SU-DHL-6 (cell line): ENCODE results near the gene AURKAIP1.

Source experiments
- CTCF ChIP-seq: fragments of 200-600 bp; sonication (generic); IDR thresholded peaks from one replicate; pipeline ENCODE4 v1.5.1; 2017; ENCODE audit warnings: antibody characterized with exemption, mild to moderate bottlenecking, low read length, moderate library complexity; ENCODE audit not compliant: insufficient read depth, poor library complexity, severe bottlenecking
- EZH2phosphoT487 ChIP-seq: fragments of 200-600 bp; sonication (generic), shearing (Covaris generic); conservative IDR thresholded peaks from 2 replicates; pipeline ENCODE4 v1.6.1; 2018; ENCODE audit warnings: mild to moderate bottlenecking, antibody characterized with exemption, low read length, moderate library complexity, mixed read lengths

- TF ChIP-seq CTCF = no peak
- no peak for TF ChIP-seq EZH2phosphoT487
Observed at GRCh38 chr1:1335283-1335682, 39.7 kb downstream of the AURKAIP1 start.
